ENCODE data around the gene EXTL1. TPM values are rescaled to one million over a fixed set of nuclear protein-coding genes. Genes with fewer than 3 reads are reported as not detected.

The EXTL1 gene
- total and polyA plus RNA-seq, 8 donors: 0.18 to 26.3 (median 0.31) TPM; not detected in 4

DNA sequence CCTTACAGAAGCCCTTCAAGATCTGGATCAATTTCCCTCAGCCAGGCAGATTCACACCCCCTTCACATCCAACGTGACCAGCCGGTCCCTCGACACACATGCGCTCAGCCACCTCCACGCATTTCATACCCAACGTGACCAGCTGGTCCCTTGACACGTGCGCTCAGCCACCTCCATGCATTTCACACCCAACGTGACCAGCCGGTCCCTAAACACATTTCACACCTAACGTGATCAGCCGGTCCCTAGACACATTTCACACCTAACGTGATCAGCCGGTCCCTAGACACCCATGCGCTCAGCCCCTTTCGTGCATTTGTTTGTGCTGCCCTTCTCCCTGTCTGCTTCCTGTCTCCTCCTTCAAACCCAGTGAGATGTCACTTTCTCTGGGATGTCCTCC is 14.9 kb upstream of the EXTL1 start:
- TF ChIP-seq POLR2AphosphoS5 (IDR thresholded peaks at IDR 0.05): no peak
- TF ChIP-seq, protein P1, sequence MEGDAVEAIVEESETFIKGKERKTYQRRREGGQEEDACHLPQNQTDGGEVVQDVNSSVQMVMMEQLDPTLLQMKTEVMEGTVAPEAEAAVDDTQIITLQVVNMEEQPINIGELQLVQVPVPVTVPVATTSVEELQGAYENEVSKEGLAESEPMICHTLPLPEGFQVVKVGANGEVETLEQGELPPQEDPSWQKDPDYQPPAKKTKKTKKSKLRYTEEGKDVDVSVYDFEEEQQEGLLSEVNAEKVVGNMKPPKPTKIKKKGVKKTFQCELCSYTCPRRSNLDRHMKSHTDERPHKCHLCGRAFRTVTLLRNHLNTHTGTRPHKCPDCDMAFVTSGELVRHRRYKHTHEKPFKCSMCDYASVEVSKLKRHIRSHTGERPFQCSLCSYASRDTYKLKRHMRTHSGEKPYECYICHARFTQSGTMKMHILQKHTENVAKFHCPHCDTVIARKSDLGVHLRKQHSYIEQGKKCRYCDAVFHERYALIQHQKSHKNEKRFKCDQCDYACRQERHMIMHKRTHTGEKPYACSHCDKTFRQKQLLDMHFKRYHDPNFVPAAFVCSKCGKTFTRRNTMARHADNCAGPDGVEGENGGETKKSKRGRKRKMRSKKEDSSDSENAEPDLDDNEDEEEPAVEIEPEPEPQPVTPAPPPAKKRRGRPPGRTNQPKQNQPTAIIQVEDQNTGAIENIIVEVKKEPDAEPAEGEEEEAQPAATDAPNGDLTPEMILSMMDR (IDR thresholded peaks at IDR 0.05): no peak
- no peak for TF ChIP-seq POLR2A (IDR thresholded peaks at IDR 0.05)
- TF ChIP-seq EP300 (IDR thresholded peaks at IDR 0.05): no peak
- intact Hi-C loops (cut with DNase I; ENCODE audit: low total_unique reads): no loop called here
- WGBS, 5 donors: 90 to 93% (median 92%) methylated on average over 16 of the region's 16 CpGs
- no peaks in the 10 kb centered on the region for H3K9me3 ChIP-seq
- peaks cover 0 to 7% (median 0%) of the 10 kb centered on the region in 4 donors for H3K4me1 ChIP-seq
- no peak overlapping the region for H3K27ac ChIP-seq
- no peaks in the 10 kb centered on the region for H3K27me3 ChIP-seq
- no peak overlapping the region for H3K4me3 ChIP-seq
- H3K36me3 ChIP-seq: no peaks in the 10 kb centered on the region
- no peak for DNase-seq

DNA sequence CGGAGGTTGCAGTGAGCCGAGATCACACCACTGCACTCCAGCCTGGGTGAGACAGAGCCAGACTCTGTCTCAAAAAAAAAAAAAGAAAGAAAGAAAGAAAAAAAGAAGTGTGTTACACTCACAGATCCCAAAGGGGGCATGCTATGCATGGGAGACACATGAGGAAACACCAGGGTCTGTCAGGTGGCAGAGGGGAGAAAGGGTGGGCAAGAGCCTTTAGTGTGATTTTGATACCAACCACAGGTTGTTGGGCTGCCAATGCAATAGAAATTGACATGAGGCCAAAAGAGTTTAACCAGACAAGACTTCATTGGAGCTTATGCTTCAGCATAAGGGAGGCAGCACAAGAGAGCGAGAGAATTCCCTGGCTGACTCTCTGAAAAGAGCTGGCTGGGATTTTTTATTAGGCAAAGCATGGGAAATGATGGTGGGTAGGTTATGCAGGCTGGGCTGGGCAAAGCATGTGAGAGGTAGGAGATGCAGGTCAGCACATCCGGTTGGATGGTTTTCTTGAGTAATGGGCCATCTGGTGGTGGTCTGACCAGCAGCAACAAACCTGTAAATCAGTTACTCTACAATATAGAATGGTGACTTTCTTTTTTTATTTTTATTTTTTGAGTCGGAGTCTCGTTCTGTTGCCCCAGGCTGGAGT is 11.7 kb upstream of the EXTL1 start:
- H3K9me3 ChIP-seq: no peaks in the 10 kb centered on the region
- no peak for DNase-seq
- no peaks in the 10 kb centered on the region for H3K27me3 ChIP-seq
- TF ChIP-seq EP300 (IDR thresholded peaks at IDR 0.05) (no peak), POLR2A (IDR thresholded peaks at IDR 0.05) (no peak)
- intact Hi-C loops (cut with DNase I; ENCODE audit: low total_unique reads): no loop called here
- WGBS, 5 donors: 68 to 80% (median 75%) methylated on average over 6 of the region's 6 CpGs
- H3K36me3 ChIP-seq: no peaks in the 10 kb centered on the region
- H3K4me1 ChIP-seq: peaks cover 0 to 10% (median 5%) of the 10 kb centered on the region in 4 donors
- H3K27ac ChIP-seq: no peak overlapping the region
- no peak overlapping the region for H3K4me3 ChIP-seq

DNA sequence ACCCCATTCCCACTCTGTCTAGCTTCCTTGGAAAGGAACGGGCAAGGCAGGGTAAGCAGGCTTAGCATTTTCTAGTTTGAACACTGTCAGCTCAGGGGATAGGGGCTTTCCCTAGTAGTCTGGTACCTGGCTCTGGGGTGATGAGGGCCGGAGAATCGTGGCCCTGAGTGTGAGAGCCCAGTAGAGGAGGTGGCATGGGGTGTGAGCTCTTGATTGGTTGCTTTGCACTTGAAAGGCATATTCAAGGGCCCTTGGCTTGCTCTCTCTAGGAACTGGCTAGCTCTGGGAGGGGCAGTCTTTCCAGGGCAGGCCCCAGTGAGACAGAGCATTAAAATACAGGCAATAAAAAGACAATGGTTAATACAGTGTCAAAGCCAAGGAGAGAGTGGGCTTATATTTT is 10.8 kb upstream of the EXTL1 start:
- TF ChIP-seq POLR2AphosphoS5 (IDR thresholded peaks at IDR 0.05) (no peak), POLR2A (IDR thresholded peaks at IDR 0.05) (no peak), EP300 (IDR thresholded peaks at IDR 0.05) (no peak)
- TF ChIP-seq, protein P1 (IDR thresholded peaks at IDR 0.05): no peak
- Histone ChIP-seq H3K4me3 (no peak overlapping the region), H3K27ac (no peak overlapping the region), H3K4me1 (peaks cover 0 to 10% (median 3%) of the 10 kb centered on the region in 4 donors), H3K27me3 (no peaks in the 10 kb centered on the region), H3K9me3 (no peaks in the 10 kb centered on the region), H3K36me3 (no peaks in the 10 kb centered on the region)
- DNase-seq: no peak
- WGBS, 5 donors: 71 to 83% (median 79%) methylated on average over 2 to 3 of the region's 3 CpGs
- intact Hi-C loops (cut with DNase I; ENCODE audit: low total_unique reads): no loop called here

DNA sequence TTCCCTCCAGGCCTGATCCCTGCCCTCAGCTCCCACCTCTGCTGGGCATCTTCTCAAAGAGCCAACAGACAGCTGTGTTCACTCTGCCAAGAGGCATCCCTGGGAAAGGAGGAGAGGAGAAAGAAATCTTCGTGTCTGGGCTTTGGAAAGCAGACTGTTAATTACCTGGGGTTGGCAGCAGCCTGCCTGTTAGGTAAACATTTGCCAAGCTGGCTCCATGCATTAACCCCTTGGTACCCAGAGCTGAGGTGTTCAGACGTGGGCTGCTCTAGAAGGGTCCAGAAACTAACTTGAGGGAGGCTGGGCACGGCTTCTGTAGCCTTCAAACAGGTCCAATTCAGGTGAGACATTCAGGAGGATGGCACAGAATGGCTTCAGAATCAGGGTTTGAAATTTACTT is 8.7 kb upstream of the EXTL1 start:
- H3K9me3 ChIP-seq: no peaks in the 10 kb centered on the region
- H3K27me3 ChIP-seq: no peaks in the 10 kb centered on the region
- no peak overlapping the region for H3K27ac ChIP-seq
- no peak overlapping the region for H3K4me3 ChIP-seq
- DNase-seq: peak in 1 of 2 donors; percentile 36
- H3K36me3 ChIP-seq: no peaks in the 10 kb centered on the region
- intact Hi-C loops (cut with DNase I; ENCODE audit: low total_unique reads): no loop called here
- TF ChIP-seq, protein P1 (IDR thresholded peaks at IDR 0.05): no peak
- TF ChIP-seq POLR2A (IDR thresholded peaks at IDR 0.05) (no peak), POLR2AphosphoS5 (IDR thresholded peaks at IDR 0.05) (no peak), EP300 (IDR thresholded peaks at IDR 0.05) (no peak)
- peaks cover 0 to 26% (median 9%) of the 10 kb centered on the region in 4 donors for H3K4me1 ChIP-seq
- WGBS, 5 donors: 35 to 52% (median 42%) methylated on average over 3 of the region's 3 CpGs

DNA sequence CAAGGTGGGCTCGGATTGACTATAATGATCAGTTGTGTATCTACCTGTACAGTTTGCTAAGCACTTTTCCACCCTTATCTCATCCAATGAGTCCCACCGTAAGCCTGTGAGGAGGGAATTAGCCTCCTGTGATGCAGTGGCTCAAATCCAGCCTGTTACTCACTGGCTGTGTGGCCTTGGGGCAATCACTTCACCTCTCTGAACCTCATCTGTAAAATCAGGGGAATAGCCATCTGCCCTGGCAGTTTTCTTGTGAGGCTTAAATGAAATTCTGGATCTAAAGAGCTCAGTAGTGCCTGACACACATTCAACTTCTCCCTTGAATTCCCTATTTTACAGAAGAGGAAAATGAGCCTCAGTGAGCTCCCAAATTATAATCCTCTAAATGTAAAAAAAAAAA is 7.4 kb upstream of the EXTL1 start:
- H3K4me3 ChIP-seq: no peak overlapping the region
- peaks cover 0 to 26% (median 9%) of the 10 kb centered on the region in 4 donors for H3K4me1 ChIP-seq
- no peaks in the 10 kb centered on the region for H3K36me3 ChIP-seq
- TF ChIP-seq POLR2A (IDR thresholded peaks at IDR 0.05) (no peak), EP300 (IDR thresholded peaks at IDR 0.05) (no peak), POLR2AphosphoS5 (IDR thresholded peaks at IDR 0.05) (no peak)
- TF ChIP-seq, protein P1 (IDR thresholded peaks at IDR 0.05): no peak
- 86 to 92% (median 91%) methylated on average over 2 of the region's 2 CpGs for WGBS, 5 donors
- DNase-seq: no peak
- no peaks in the 10 kb centered on the region for H3K27me3 ChIP-seq
- no peak overlapping the region for H3K27ac ChIP-seq
- intact Hi-C loops (cut with DNase I; ENCODE audit: low total_unique reads): no loop called here
- H3K9me3 ChIP-seq: no peaks in the 10 kb centered on the region
